Neural crest cell (in vitro differentiated cells): ENCODE data around the gene ETFRF1. TPM values are rescaled to one million over a fixed set of nuclear protein-coding genes. Genes with fewer than 3 reads are reported as not detected.

Experiments
- DNase-seq: peaks from one replicate; pipeline ENCODE4 v3.0.0; 2021; ENCODE audit warnings: low read depth, mixed read lengths, low spot score
- H3K27ac Mint-ChIP-seq: one replicate; pipeline ENCODE4 v1.8.0; 2021; ENCODE audit warnings: mild to moderate bottlenecking, mixed read lengths; ENCODE audit not compliant: unreplicated experiment
- H3K27me3 Mint-ChIP-seq: 2 replicates; pipeline ENCODE4 v1.8.0; 2021; ENCODE audit warnings: low read depth, mild to moderate bottlenecking, mixed read lengths
- H3K36me3 Mint-ChIP-seq: 2 replicates; pipeline ENCODE4 v1.8.0; 2021; ENCODE audit warnings: low read depth, mild to moderate bottlenecking, mixed read lengths
- H3K4me1 Mint-ChIP-seq: 2 replicates; pipeline ENCODE4 v1.8.0; 2021; ENCODE audit warnings: mixed read lengths
- H3K4me3 Mint-ChIP-seq: one replicate; pipeline ENCODE4 v1.8.0; 2021; ENCODE audit warnings: mild to moderate bottlenecking, mixed read lengths
- H3K9me3 Mint-ChIP-seq: 2 replicates; pipeline ENCODE4 v1.8.0; 2021; ENCODE audit warnings: mixed read lengths
- CTCF ChIP-seq: fragments of 200-600 bp; sonication (generic); conservative IDR thresholded peaks from 2 replicates; pipeline ENCODE4 v1.5.0; 2021; ENCODE audit warnings: antibody characterized with exemption, mild to moderate bottlenecking
- total RNA-seq: library from RNA; stranded (reverse); gene quantifications from 2 replicates; pipeline ENCODE4 v1.2.1, GENCODE V29; 2021

ETFRF1 gene
- total RNA-seq, 1 donor from 2014 or later = 14.1 TPM

- peaks cover 7% of the 10 kb centered on the region for H3K36me3 Mint-ChIP-seq
- no peak for TF ChIP-seq CTCF
Measured at GRCh38 chr12:25249931-25250738, 55.1 kb downstream of the ETFRF1 start.

GRCh38 chr12:25250744-25251730, 56.0 kb downstream of the ETFRF1 start, which contains the start of gene KRAS:
KRAS (minus strand) TSS chr12:25250929.
- TF ChIP-seq CTCF = no peak
- Mint-ChIP-seq H3K9me3 (no peaks in the 10 kb centered on the region), H3K27ac (peak within 1 kb of the TSS; percentile 86), H3K4me1 (peaks cover 20% of the 10 kb centered on the region), H3K27me3 (peaks cover 47% of the 10 kb centered on the region), H3K36me3 (peaks cover 4% of the 10 kb centered on the region), H3K4me3 (peak within 1 kb of the TSS; percentile 95)
- DNase-seq = peak; percentile 93

More at GRCh38 chr12:25249931-25250738, 55.1 kb downstream of the ETFRF1 start:
- H3K27ac Mint-ChIP-seq = peak overlapping the region; percentile 86
- H3K27me3 Mint-ChIP-seq = peaks cover 39% of the 10 kb centered on the region
- H3K9me3 Mint-ChIP-seq = peaks cover 3% of the 10 kb centered on the region
- DNase-seq = peak; percentile 27
- H3K4me1 Mint-ChIP-seq = peaks cover 26% of the 10 kb centered on the region
- H3K4me3 Mint-ChIP-seq = peak overlapping the region; percentile 95

- Mint-ChIP-seq H3K9me3 (no peaks in the 10 kb centered on the region), H3K27ac (no peak overlapping the region), H3K4me1 (peaks cover 22% of the 10 kb centered on the region), H3K27me3 (peaks cover 49% of the 10 kb centered on the region), H3K36me3 (peaks cover 4% of the 10 kb centered on the region), H3K4me3 (peak overlapping the region; percentile 92)
- TF ChIP-seq CTCF = no peak
- no peak for DNase-seq
Measured at GRCh38 chr12:25251769-25252168, 56.7 kb downstream of the ETFRF1 start.

- Mint-ChIP-seq H3K27ac (no peak overlapping the region), H3K4me1 (peaks cover 22% of the 10 kb centered on the region), H3K9me3 (no peaks in the 10 kb centered on the region), H3K27me3 (peaks cover 59% of the 10 kb centered on the region), H3K4me3 (peak overlapping the region; percentile 92), H3K36me3 (no peaks in the 10 kb centered on the region)
- DNase-seq = no peak
- no peak for TF ChIP-seq CTCF
Measured at GRCh38 chr12:25252946-25253345, 57.9 kb downstream of the ETFRF1 start.

GRCh38 chr12:25253371-25254068, 58.5 kb downstream of the ETFRF1 start:
- H3K9me3 Mint-ChIP-seq = no peaks in the 10 kb centered on the region
- peaks cover 60% of the 10 kb centered on the region for H3K27me3 Mint-ChIP-seq
- peaks cover 20% of the 10 kb centered on the region for H3K4me1 Mint-ChIP-seq
- no peaks in the 10 kb centered on the region for H3K36me3 Mint-ChIP-seq
- H3K27ac Mint-ChIP-seq = no peak overlapping the region
- peak overlapping the region; percentile 92 for H3K4me3 Mint-ChIP-seq
- TF ChIP-seq CTCF = no peak
- DNase-seq = no peak
